A549 (cell line): ENCODE results near the gene EP400. TPM values are rescaled to one million over a fixed set of nuclear protein-coding genes. Genes with fewer than 3 reads are reported as not detected.

Experiments
- ATAC-seq, 2 experiments: fragments of 200-7000 bp in 1 of 2; fragments of >200 bp in 1 of 2; cut with Nextera tagmentation in 1 of 2; cut with Tn5 transposase in 1 of 2; 3 replicates each; pipeline versions ENCODE4 v1.8.0 to v1.9.1; 2018 to 2020; ENCODE audit warnings: mild to moderate bottlenecking in 1 of 2, moderate library complexity in 1 of 2
- CTCF ChIA-PET: fragments of 300-600 bp; sonication (Branson Sonifier 250); formaldehyde crosslinking; extraction: SDS; loops from one replicate; lab custom pipeline; 2021; ENCODE audit warnings: antibody characterized with exemption, inconsistent platforms; lab: Yijun Ruan, JAX
- POLR2A ChIA-PET: fragments of 350-600 bp; formaldehyde crosslinking; extraction: SDS; loops from one replicate; lab custom pipeline; 2021; ENCODE audit warnings: antibody characterized with exemption, inconsistent platforms; lab: Yijun Ruan, JAX
- DNase-seq, 2 experiments: peaks; one replicate each; pipeline versions ENCODE4 v3.0.0 to v3.0.0-alpha.2; 2011 to 2016; ENCODE audit warnings: low read depth in 1 of 2, low spot score in 1 of 2
- FAIRE-seq: peaks from 2 replicates; lab custom pipeline; 2011; peaks lifted over from hg19 to GRCh38; lab: Jason Lieb, UNC
- H3K27ac ChIP-seq, 2 experiments: fragments of >200 bp; sonication (Bioruptor Twin); formaldehyde crosslinking; 3 replicates each; pipeline ENCODE4 v1.5.1; 2016 to 2017
- H3K4me1 ChIP-seq: fragments of >200 bp; sonication (Bioruptor Twin); formaldehyde crosslinking; 3 replicates; pipeline ENCODE4 v1.6.1; 2016
- H3K4me2 ChIP-seq: fragments of >200 bp; sonication (Bioruptor Twin); formaldehyde crosslinking; 3 replicates; pipeline ENCODE4 v1.6.1; 2016
- H3K4me3 ChIP-seq: fragments of >200 bp; sonication (Bioruptor Twin); formaldehyde crosslinking; 3 replicates; pipeline ENCODE4 v1.5.1; 2016
- H3K9me3 ChIP-seq: fragments of >200 bp; sonication (Bioruptor Twin); formaldehyde crosslinking; 3 replicates; pipeline ENCODE4 v1.6.1; 2016
- CEBPB ChIP-seq, 2 experiments: fragments of >200 bp in 1 of 2; sonication (Bioruptor Twin) in 1 of 2; formaldehyde crosslinking in 1 of 2; IDR thresholded peaks; 2 replicates each; pipeline ENCODE4 v1.6.1; 2012 to 2016
- CHD2 ChIP-seq: fragments of 150-350 bp; IDR thresholded peaks from 2 replicates; pipeline ENCODE4 v1.6.1; 2014; ENCODE audit warnings: low read length; ENCODE audit not compliant: partially characterized antibody
- EHF ChIP-seq: fragments of 250-450 bp; sonication (Bioruptor Pico); IDR thresholded peaks from 2 replicates; pipeline ENCODE4 v1.5.0; 2020; ENCODE audit warnings: mild to moderate bottlenecking
- EHMT2 ChIP-seq: fragments of 200-600 bp; sonication (generic); IDR thresholded peaks from 2 replicates; pipeline ENCODE4 v1.6.1; 2016; ENCODE audit warnings: antibody characterized with exemption, low read depth, mild to moderate bottlenecking, moderate library complexity
- ESRRA ChIP-seq: fragments of 150-350 bp; IDR thresholded peaks from 2 replicates; pipeline ENCODE4 v1.6.1; 2014; ENCODE audit warnings: mild to moderate bottlenecking, low read length, borderline replicate concordance
- FOSB ChIP-seq: fragments of 250-450 bp; sonication (Bioruptor Pico); IDR thresholded peaks from 2 replicates; pipeline ENCODE4 v1.5.0; 2020; ENCODE audit warnings: mild to moderate bottlenecking, moderate library complexity
- FOSL2 ChIP-seq, 2 experiments: fragments of 450-650 bp in 1 of 2; fragments of >200 bp in 1 of 2; sonication (Bioruptor Twin) in 1 of 2; formaldehyde crosslinking; IDR thresholded peaks; 2 replicates each; pipeline versions ENCODE4 v1.5.0 to v1.6.1; 2016 to 2020; ENCODE audit warnings: mild to moderate bottlenecking in 1 of 2, moderate library complexity in 1 of 2
- FOXS1 ChIP-seq: fragments of 250-450 bp; sonication (Bioruptor Pico); IDR thresholded peaks from 2 replicates; pipeline ENCODE4 v1.5.0; 2020; ENCODE audit warnings: mild to moderate bottlenecking, moderate library complexity
- GATA3 ChIP-seq: IDR thresholded peaks from 2 replicates; pipeline ENCODE4 v1.6.1; 2012; ENCODE audit warnings: borderline replicate concordance
- HEYL ChIP-seq: fragments of 250-450 bp; sonication (Bioruptor Pico); IDR thresholded peaks from 2 replicates; pipeline ENCODE4 v1.8.0; 2021; ENCODE audit warnings: mild to moderate bottlenecking, moderate library complexity
- HOXA7 ChIP-seq: fragments of 250-450 bp; sonication (Bioruptor Pico); IDR thresholded peaks from 2 replicates; pipeline ENCODE4 v1.5.0; 2020; ENCODE audit warnings: mild to moderate bottlenecking, moderate library complexity
- MAFK ChIP-seq: fragments of 450-650 bp; IDR thresholded peaks from 2 replicates; pipeline ENCODE4 v1.6.1; 2014; ENCODE audit not compliant: partially characterized antibody
- NFE2L2 ChIP-seq: fragments of 150-350 bp; conservative IDR thresholded peaks from 2 replicates; pipeline ENCODE4 v1.6.1; 2014; ENCODE audit warnings: low read length
- NR3C1 ChIP-seq: fragments of >200 bp; sonication (Bioruptor Twin); formaldehyde crosslinking; IDR thresholded peaks from 3 replicates; pipeline ENCODE4 v1.6.1; 2017
- PBX3 ChIP-seq: IDR thresholded peaks from 2 replicates; pipeline ENCODE4 v1.6.1; 2012
- PHF8 ChIP-seq: fragments of 200-600 bp; sonication (generic); IDR thresholded peaks from 2 replicates; pipeline ENCODE4 v1.6.1; 2016; ENCODE audit warnings: low read depth, mild to moderate bottlenecking, antibody characterized with exemption, moderate library complexity, borderline replicate concordance
- POLR2A ChIP-seq: IDR thresholded peaks from 2 replicates; pipeline ENCODE4 v1.6.1; 2012; ENCODE audit warnings: mild to moderate bottlenecking, low read length
- RARB ChIP-seq: fragments of 250-450 bp; sonication (Bioruptor Pico); IDR thresholded peaks from 2 replicates; pipeline ENCODE4 v1.8.0; 2021; ENCODE audit warnings: mild to moderate bottlenecking, moderate library complexity
- RFX5 ChIP-seq: fragments of 450-650 bp; IDR thresholded peaks from 2 replicates; pipeline ENCODE4 v1.7.1; 2014; ENCODE audit warnings: antibody characterized with exemption, mild to moderate bottlenecking, moderate library complexity
- SMC3 ChIP-seq: fragments of >200 bp; sonication (Bioruptor Twin); formaldehyde crosslinking; IDR thresholded peaks from 3 replicates; pipeline ENCODE4 v1.6.1; 2018; ENCODE audit warnings: inconsistent platforms
- TP53 ChIP-seq: fragments of 250-450 bp; sonication (Bioruptor Pico); IDR thresholded peaks from 2 replicates; pipeline ENCODE4 v1.5.0; 2021; ENCODE audit warnings: mild to moderate bottlenecking, moderate library complexity
- ZC3H11A ChIP-seq: fragments of 450-650 bp; IDR thresholded peaks from 2 replicates; pipeline ENCODE4 v1.6.1; 2014; ENCODE audit warnings: antibody characterized with exemption, mild to moderate bottlenecking
- ZFP36 ChIP-seq: fragments of 450-650 bp; IDR thresholded peaks from 2 replicates; pipeline ENCODE4 v1.6.1; 2014; ENCODE audit warnings: borderline replicate concordance; ENCODE audit not compliant: partially characterized antibody
- ZSCAN20 ChIP-seq: fragments of 250-450 bp; sonication (Bioruptor Pico); IDR thresholded peaks from 2 replicates; pipeline ENCODE4 v1.8.0; 2022; ENCODE audit warnings: mild to moderate bottlenecking, moderate library complexity
- WGBS: methylation state at CpG from one replicate; pipeline ENCODE4 v1.1.6; 2017; ENCODE audit errors: missing lambda C conversion rate; 5-methylcytosine and 5-hydroxymethylcytosine counted together
- polyA plus RNA-seq, 4 experiments: library from polyadenylated mRNA; depleted of rRNA in 3 of 4; stranded (reverse); fragments of >200 nt; fragmentation: RNase III in 1 of 4; extraction: RNeasy Plus Mini Kit Qiagen cat#74134 plus additional on column Dnase treatment in 1 of 4; gene quantifications; 2 replicates in 3 of 4; 3 replicates in 1 of 4; pipeline ENCODE4 v1.2.3, GENCODE V29; 2011 to 2017
- TF ChIP-seq, protein P1 (sequence below): fragments of >200 bp; sonication (Bioruptor Twin); formaldehyde crosslinking; IDR thresholded peaks from 2 replicates; pipeline ENCODE4 v1.6.1; 2016
- TF ChIP-seq, protein P2 (sequence below): fragments of 200-600 bp; sonication (generic); IDR thresholded peaks from 2 replicates; pipeline ENCODE4 v1.6.1; 2016; ENCODE audit warnings: antibody characterized with exemption, mild to moderate bottlenecking, moderate library complexity

Gene EP400
- polyA plus RNA-seq, 2 of the 4 experiments (the other 2 are of a cell fraction), result 9.7 to 15.2 TPM

- H3K4me2 ChIP-seq, result no peak overlapping the region
- DNase-seq, result no peak
- WGBS, result 87% methylated on average over 5 of the region's 5 CpGs
Observed at GRCh38 chr12:132056320-132056719, 106.6 kb downstream of the EP400 start.

DNA sequence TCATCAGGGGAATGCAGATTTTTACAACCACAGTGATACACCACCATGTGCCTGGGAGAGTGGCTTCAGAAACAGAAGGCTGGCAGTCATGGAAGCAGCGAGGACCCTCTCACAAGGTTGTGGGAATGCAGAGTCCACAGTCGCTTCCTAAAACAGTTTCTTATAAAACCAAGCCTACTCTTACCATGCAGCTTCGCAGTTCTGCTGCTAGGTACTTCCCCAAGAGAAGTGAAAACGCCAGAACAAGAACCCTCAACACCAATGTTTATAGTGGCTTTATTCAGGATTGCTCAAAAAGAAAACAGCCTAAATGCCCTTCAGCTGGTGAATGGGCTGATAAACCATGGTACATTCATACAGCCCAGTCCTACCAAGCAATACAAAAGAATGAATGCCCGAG lies 107.2 kb downstream of the EP400 start:
- no peaks in the 10 kb centered on the region for H3K9me3 ChIP-seq
- DNase-seq, result no peak
- ATAC-seq, result no peak
- TF ChIP-seq MAFK (no peak), FOSL2 (IDR thresholded peaks at IDR 0.05) (no peak), FOSL2 (CRISPR knock-in tag; IDR thresholded peaks at IDR 0.05) (peak; percentile 37; the same call in 1 of the 2 replicates)
- POLR2A ChIA-PET, result no interaction called here
- no peaks in the 10 kb centered on the region for H3K4me1 ChIP-seq
- no peak overlapping the region for H3K4me3 ChIP-seq
- CTCF ChIA-PET, result interaction anchor here (0.9 to 2.1 kb wide), 3 partner anchors 8 to 328 kb away, joined by 3 to 6 read pairs (median 3); no protein-coding TSS in a partner anchor
- FAIRE-seq, result no peak
- H3K27ac ChIP-seq, result no peak overlapping the region
- WGBS, result 89% methylated on average over 5 of the region's 5 CpGs
- no peak overlapping the region for H3K4me2 ChIP-seq

More at GRCh38 chr12:132056320-132056719, 106.6 kb downstream of the EP400 start:
- CTCF ChIA-PET, result interaction anchor here (2.1 kb wide), 1 partner anchor 9 kb away, joined by 6 read pairs; no protein-coding TSS in a partner anchor
- POLR2A ChIA-PET, result no interaction called here
- no peak for FAIRE-seq
- H3K4me3 ChIP-seq, result no peak overlapping the region
- ATAC-seq, result no peak
- no peaks in the 10 kb centered on the region for H3K4me1 ChIP-seq
- no peak overlapping the region for H3K27ac ChIP-seq
- no peaks in the 10 kb centered on the region for H3K9me3 ChIP-seq
- TF ChIP-seq ZFP36 (no peak), PHF8 (no peak), ESRRA (no peak), RARB (CRISPR knock-in tag) (no peak), CHD2 (no peak), FOSL2 (IDR thresholded peaks at IDR 0.05) (no peak), FOSL2 (CRISPR knock-in tag; IDR thresholded peaks at IDR 0.05) (no peak), EHMT2 (no peak)
- TF ChIP-seq, protein P1, sequence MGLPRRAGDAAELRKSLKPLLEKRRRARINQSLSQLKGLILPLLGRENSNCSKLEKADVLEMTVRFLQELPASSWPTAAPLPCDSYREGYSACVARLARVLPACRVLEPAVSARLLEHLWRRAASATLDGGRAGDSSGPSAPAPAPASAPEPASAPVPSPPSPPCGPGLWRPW, result no peak

GRCh38 chr12:132057691-132058090 lies 107.9 kb downstream of the EP400 start:
- TF ChIP-seq RFX5 (no peak), ESRRA (no peak), FOXS1 (CRISPR knock-in tag) (no peak), EHF (no peak)
- TF ChIP-seq, all 56 proteins: peak for 0
- H3K9me3 ChIP-seq, result no peaks in the 10 kb centered on the region
- 86% methylated on average over 5 of the region's 5 CpGs for WGBS
- H3K4me3 ChIP-seq, result no peak overlapping the region
- ChIA-PET CTCF (interaction anchor here (0.9 to 1.2 kb wide), 2 partner anchors 12 to 328 kb away, joined by 3 read pairs; no protein-coding TSS in a partner anchor), POLR2A (no interaction called here)
- H3K4me1 ChIP-seq, result no peaks in the 10 kb centered on the region
- FAIRE-seq (no peak), DNase-seq (no peak), ATAC-seq (no peak)
- no peak overlapping the region for H3K4me2 ChIP-seq
- H3K27ac ChIP-seq, result no peak overlapping the region

DNA sequence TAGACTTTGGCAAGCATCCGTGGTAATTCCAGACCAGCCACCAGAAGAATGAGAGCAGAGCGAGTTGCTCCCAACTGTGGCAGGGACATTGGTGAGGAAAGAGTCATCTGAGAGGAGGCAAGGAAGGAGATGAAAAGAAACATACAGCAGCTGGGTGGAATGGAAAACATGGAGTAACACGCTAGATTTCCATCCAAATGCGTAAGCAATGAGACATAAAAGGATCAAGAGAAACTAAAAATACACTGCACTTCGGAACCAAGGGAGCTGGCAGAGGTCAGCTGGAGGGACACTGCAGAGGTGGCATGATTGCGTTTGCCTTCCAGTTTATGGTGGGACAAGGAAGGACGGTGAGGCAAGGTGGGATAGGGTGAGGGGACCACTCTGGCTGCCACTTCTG lies 111.5 kb downstream of the EP400 start:
- Histone ChIP-seq H3K27ac (no peak overlapping the region), H3K4me1 (no peaks in the 10 kb centered on the region)
- TF ChIP-seq NR3C1, result no peak
- no peak for TF ChIP-seq FOSB
- no peak for TF ChIP-seq NFE2L2
- TF ChIP-seq, protein P2, sequence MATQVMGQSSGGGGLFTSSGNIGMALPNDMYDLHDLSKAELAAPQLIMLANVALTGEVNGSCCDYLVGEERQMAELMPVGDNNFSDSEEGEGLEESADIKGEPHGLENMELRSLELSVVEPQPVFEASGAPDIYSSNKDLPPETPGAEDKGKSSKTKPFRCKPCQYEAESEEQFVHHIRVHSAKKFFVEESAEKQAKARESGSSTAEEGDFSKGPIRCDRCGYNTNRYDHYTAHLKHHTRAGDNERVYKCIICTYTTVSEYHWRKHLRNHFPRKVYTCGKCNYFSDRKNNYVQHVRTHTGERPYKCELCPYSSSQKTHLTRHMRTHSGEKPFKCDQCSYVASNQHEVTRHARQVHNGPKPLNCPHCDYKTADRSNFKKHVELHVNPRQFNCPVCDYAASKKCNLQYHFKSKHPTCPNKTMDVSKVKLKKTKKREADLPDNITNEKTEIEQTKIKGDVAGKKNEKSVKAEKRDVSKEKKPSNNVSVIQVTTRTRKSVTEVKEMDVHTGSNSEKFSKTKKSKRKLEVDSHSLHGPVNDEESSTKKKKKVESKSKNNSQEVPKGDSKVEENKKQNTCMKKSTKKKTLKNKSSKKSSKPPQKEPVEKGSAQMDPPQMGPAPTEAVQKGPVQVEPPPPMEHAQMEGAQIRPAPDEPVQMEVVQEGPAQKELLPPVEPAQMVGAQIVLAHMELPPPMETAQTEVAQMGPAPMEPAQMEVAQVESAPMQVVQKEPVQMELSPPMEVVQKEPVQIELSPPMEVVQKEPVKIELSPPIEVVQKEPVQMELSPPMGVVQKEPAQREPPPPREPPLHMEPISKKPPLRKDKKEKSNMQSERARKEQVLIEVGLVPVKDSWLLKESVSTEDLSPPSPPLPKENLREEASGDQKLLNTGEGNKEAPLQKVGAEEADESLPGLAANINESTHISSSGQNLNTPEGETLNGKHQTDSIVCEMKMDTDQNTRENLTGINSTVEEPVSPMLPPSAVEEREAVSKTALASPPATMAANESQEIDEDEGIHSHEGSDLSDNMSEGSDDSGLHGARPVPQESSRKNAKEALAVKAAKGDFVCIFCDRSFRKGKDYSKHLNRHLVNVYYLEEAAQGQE, result no peak
- TF ChIP-seq ESRRA, result no peak
- no peak for TF ChIP-seq TP53
- no peak for TF ChIP-seq ZC3H11A
- TF ChIP-seq ZSCAN20 (CRISPR knock-in tag), result no peak
- no peak for TF ChIP-seq HEYL (CRISPR knock-in tag)
- TF ChIP-seq EHF, result no peak
- no peak for TF ChIP-seq PBX3
- no peak for TF ChIP-seq HOXA7 (CRISPR knock-in tag)
- TF ChIP-seq FOXS1 (CRISPR knock-in tag), result no peak
- no peak for TF ChIP-seq GATA3
- TF ChIP-seq POLR2A, result no peak
- no peak for TF ChIP-seq CEBPB (IDR thresholded peaks at IDR 0.05)
- TF ChIP-seq SMC3, result no peak
- TF ChIP-seq, all 56 proteins: peak for 0
- POLR2A ChIA-PET, result no interaction called here
- WGBS, result 89% methylated on average over 7 of the region's 7 CpGs
- H3K4me2 ChIP-seq, result no peak overlapping the region
- DNase-seq (no peak), FAIRE-seq (no peak), ATAC-seq (peak in 1 of 2 experiments; percentile 25; a peak in 1 of 6 replicates)
- H3K4me3 ChIP-seq, result no peak overlapping the region
- no peaks in the 10 kb centered on the region for H3K9me3 ChIP-seq
- CTCF ChIA-PET, result no interaction called here
